Measurements from ENCODE around the gene LRRTM1.

The LRRTM1 gene

GRCh38 chr2:80269806-80270205, 34.7 kb downstream of the LRRTM1 start:
- H3K4me3 ChIP-seq (ENCODE audit: low read depth, low read length): no peak overlapping the region
- DNase-seq (ENCODE audit: low read depth): no peak
- no peak for TF ChIP-seq CTCF (IDR thresholded peaks at IDR 0.05; ENCODE audit: insufficient read depth, low read depth, low read length, missing control alignments)

- no peak overlapping the region for H3K4me3 ChIP-seq (ENCODE audit: low read depth, low read length)
- no peak for TF ChIP-seq CTCF (IDR thresholded peaks at IDR 0.05; ENCODE audit: insufficient read depth, low read depth, low read length, missing control alignments)
- no peak for DNase-seq (ENCODE audit: low read depth)
Measured at GRCh38 chr2:80266231-80266630, 38.3 kb downstream of the LRRTM1 start.

- no peak for DNase-seq (ENCODE audit: low read depth)
- TF ChIP-seq CTCF (IDR thresholded peaks at IDR 0.05; ENCODE audit: insufficient read depth, low read depth, low read length, missing control alignments): no peak
- H3K4me3 ChIP-seq (ENCODE audit: low read depth, low read length): no peak overlapping the region
Measured at GRCh38 chr2:80259292-80259691, 45.3 kb downstream of the LRRTM1 start.

GRCh38 chr2:80258793-80259192, 45.8 kb downstream of the LRRTM1 start:
- H3K4me3 ChIP-seq (ENCODE audit: low read depth, low read length): no peak overlapping the region
- no peak for DNase-seq (ENCODE audit: low read depth)
- TF ChIP-seq CTCF (IDR thresholded peaks at IDR 0.05; ENCODE audit: insufficient read depth, low read depth, low read length, missing control alignments): no peak

GRCh38 chr2:80258341-80258740, 46.2 kb downstream of the LRRTM1 start:
- H3K4me3 ChIP-seq (ENCODE audit: low read depth, low read length): no peak overlapping the region
- DNase-seq (ENCODE audit: low read depth): no peak
- TF ChIP-seq CTCF (IDR thresholded peaks at IDR 0.05; ENCODE audit: insufficient read depth, low read depth, low read length, missing control alignments): no peak

GRCh38 chr2:80257450-80257849, 47.1 kb downstream of the LRRTM1 start:
- DNase-seq (ENCODE audit: low read depth): no peak
- H3K4me3 ChIP-seq (ENCODE audit: low read depth, low read length): no peak overlapping the region
- TF ChIP-seq CTCF (IDR thresholded peaks at IDR 0.05; ENCODE audit: insufficient read depth, low read depth, low read length, missing control alignments): no peak

GRCh38 chr2:80256782-80257167, 47.8 kb downstream of the LRRTM1 start:
- H3K4me3 ChIP-seq (ENCODE audit: low read depth, low read length): no peak overlapping the region
- DNase-seq (ENCODE audit: low read depth): no peak
- TF ChIP-seq CTCF (IDR thresholded peaks at IDR 0.05; ENCODE audit: insufficient read depth, low read depth, low read length, missing control alignments): no peak
